HEK293 (cell line): ENCODE data around the gene HDAC7.

Experiments used
- CTCF ChIP-seq: fragments of 450-650 bp; formaldehyde crosslinking; IDR thresholded peaks from 2 replicates; pipeline ENCODE4 v1.5.1; 2016; ENCODE audit warnings: missing biosample characterization, missing genetic modification characterization
- KLF10 ChIP-seq: fragments of 450-650 bp; IDR thresholded peaks from 2 replicates; pipeline ENCODE4 v1.5.1; 2018; ENCODE audit warnings: missing biosample characterization, mild to moderate bottlenecking, missing genetic modification characterization
- REST ChIP-seq: fragments of 450-650 bp; formaldehyde crosslinking; IDR thresholded peaks from 2 replicates; pipeline ENCODE4 v1.5.1; 2016; ENCODE audit warnings: missing biosample characterization, missing genetic modification characterization
- ZNF433 ChIP-seq: fragments of 450-650 bp; formaldehyde crosslinking; IDR thresholded peaks from 2 replicates; pipeline ENCODE4 v1.5.1; 2016; ENCODE audit warnings: missing biosample characterization, missing genetic modification characterization, low read depth
- ZNF677 ChIP-seq: fragments of 450-650 bp; IDR thresholded peaks from 2 replicates; pipeline ENCODE4 v1.5.0; 2018; ENCODE audit warnings: missing biosample characterization, mild to moderate bottlenecking, missing genetic modification characterization, moderate library complexity

GRCh38 chr12:47767216-47767724 lies 52.4 kb downstream of the HDAC7 start:
- TF ChIP-seq CTCF (0 out of 2 replicates have a peak, but pooled peaks have one; percentile 18), ZNF433 (tag by site-specific recombination) (no peak), ZNF677 (tag by site-specific recombination) (no peak), REST (tag by site-specific recombination) (no peak), KLF10 (tag by site-specific recombination) (no peak)
